CD4-positive, alpha-beta T cell treated with Interleukin-12 subunit alpha and Interleukin-12 subunit beta, for 1 hour (primary cell): ENCODE results near the gene ZNF618.

ENCODE experiments used
- DNase-seq: peaks from one replicate; pipeline ENCODE4 v3.0.0-alpha.2; 2020

ZNF618 gene

DNA sequence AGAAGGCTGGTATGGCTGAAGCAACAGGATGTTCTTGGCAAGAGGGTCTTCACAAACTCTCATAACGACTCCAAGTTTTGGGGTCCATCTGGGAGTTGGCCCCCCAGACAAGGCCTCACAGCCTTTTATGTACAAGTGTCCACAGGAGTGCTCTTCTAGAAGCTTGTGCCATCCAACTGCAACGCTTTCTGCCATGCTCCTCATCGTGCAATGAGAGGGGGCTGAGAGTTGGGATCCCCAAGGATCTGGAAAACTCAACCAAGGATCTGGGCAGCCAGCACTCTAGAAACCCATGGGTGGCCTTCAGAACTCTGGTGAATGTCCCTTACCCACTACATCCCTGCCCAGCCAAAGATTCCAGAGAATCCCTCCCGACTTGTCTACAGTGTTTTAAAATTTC lies 210.5 kb downstream of the ZNF618 start:
- DNase-seq = no peak

DNA sequence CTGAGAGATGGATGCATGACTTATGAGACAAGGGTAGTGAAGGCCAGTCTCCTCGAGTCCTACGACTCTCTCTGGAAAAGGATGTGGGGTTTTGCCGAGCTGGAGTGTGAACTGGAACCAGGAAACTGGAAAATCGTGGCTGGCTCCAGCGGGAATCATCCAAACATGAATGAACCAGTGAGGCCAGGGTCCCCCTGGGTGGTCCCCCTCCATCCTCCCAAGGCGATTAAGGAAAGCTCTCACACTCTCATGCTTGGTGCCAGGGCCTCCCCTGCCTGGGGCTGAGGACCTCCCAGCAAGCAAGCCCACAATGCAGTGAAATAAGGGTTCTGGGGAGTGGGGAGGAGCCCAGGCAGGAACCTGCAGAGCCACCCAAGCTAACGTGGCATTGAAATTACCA lies 211.6 kb downstream of the ZNF618 start:
- no peak for DNase-seq

DNA sequence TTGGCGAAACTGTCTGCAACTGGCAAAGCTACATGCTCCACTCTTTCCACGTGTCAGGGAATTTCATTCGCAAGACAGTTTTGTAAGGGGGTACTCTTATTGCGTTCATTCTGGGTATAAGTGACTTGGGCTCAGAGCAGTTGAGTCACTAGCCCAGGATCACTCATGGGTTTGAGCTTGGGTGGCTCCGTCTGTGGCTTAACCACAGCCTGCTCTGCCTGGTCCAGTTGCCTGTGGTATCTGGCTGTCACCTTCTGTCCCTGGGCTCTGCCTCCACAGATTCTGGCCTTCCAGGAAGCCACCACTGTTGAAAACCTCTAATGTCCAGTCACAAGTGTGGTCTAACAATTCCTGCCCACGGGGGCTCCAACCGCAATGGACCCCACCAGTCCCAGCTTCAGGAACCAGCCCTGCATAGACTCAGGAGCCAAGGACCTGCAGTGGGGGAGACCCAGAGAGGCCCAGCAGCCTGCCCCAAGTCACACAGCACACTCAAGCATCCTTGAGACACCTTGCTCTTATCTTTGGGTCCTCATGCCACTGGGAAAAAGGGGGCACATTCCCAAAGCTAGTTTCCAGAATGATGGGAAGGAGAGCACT lies 212.6 kb downstream of the ZNF618 start:
- no peak for DNase-seq

DNA sequence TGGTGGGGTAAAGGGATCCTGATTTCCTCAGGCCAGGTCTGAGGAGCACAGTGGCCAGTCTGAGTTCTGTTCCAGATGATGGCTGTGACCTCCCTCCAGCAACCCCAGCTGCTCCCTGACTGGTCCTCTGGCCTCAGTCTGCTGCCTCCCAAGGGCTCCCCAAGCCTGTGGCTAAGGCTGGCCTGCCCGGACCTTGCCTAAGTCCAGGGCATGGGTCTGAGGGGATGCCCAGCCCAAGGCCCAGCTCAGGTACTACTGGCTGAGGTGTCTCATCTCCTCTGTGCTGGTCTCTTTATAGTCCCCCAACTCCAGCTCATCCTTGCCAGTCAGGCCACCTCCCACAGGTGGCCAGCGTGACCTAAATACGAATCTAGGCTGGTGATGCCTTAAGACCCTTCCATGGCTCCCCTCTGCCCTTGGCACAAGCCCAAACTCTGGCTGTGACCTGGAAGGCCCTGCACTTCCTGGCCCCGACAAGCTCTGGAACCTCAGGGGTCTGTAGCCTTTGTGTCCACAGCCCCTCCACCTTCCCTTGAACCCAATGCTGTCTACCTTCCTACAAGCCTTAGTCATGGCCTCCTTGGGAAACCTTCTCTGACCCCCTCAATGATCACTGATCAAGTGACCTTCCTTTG lies 213.2 kb downstream of the ZNF618 start:
- no peak for DNase-seq

DNA sequence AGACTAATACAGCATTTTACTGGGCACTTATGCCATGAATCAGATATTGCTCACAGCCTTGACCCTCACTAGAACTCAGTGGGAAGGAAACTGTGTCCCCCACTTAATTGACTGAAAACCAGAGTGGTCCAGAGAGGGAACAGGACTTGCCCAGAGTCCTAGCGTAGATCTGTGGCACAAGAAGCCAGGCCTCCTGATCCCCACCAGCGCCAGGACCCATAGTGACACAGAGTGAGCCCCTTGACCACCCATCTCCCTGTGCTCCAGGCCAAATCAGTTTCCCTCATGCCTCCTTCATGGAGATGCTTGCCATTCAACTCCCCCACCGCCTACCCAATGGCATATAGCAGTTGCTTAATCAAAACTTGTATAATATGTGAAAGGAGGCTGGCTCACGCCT lies 214.7 kb downstream of the ZNF618 start:
- no peak for DNase-seq

DNA sequence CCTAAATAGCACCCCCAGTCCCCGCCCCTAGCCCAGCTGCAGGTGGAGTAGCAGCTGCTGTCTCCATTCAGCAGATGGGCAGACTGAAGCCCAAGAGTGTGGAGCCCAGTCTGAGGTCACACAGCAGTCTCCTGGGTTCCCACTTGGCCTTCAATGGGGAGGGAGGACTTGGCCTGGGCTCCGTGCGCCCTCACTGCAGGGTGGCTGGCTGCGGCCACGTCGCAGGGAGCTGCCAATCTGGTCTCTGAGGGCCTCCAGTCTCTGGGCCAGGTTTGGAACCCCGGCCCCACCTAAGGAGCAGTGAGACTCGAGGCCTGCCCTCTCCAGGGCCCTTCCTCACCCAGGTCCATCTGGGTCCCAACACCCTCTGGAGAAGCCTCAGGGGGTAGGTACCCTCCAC lies 215.6 kb downstream of the ZNF618 start:
- no peak for DNase-seq

DNA sequence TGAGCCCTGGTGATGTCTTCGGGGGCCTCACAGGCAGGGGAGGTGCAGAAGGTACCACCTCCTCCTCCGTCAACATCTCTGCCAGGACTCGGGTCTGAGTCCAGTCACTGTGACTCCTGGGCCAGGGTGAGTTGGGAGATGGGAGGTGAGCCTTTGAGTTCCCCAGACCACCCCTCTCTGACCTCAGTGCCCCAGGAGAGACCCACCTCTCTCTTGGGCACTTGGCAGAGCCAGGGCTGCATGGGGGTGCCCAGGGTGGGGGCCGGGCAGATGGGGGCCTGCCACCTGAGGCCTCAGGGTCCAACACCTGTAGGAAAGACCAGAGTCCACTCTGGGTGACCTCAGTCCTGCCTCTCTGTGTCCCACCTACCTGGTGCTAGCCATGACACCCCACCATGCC lies 216.2 kb downstream of the ZNF618 start:
- no peak for DNase-seq

DNA sequence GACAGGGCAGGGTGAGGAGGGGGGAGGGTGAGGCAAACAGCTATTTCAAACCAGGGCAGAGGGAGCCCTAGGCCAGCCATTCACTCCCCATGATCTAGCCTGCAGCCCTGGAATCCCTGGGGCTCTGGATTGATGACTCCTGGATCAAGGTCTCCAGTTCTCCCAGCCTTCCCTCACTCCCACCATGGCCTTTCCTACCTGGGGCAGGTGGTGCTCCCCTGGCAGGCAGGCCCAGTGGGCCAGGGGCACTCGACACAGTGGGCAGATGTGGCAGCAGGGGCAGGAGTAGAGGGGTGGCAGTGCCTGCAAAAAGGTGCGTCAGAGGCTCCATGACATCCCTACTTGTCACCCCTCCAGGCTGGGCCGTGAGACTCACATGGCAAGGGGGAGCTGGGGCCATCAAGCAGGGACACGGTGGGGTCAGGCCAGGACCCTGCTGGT lies 216.9 kb downstream of the ZNF618 start:
- DNase-seq = no peak

DNA sequence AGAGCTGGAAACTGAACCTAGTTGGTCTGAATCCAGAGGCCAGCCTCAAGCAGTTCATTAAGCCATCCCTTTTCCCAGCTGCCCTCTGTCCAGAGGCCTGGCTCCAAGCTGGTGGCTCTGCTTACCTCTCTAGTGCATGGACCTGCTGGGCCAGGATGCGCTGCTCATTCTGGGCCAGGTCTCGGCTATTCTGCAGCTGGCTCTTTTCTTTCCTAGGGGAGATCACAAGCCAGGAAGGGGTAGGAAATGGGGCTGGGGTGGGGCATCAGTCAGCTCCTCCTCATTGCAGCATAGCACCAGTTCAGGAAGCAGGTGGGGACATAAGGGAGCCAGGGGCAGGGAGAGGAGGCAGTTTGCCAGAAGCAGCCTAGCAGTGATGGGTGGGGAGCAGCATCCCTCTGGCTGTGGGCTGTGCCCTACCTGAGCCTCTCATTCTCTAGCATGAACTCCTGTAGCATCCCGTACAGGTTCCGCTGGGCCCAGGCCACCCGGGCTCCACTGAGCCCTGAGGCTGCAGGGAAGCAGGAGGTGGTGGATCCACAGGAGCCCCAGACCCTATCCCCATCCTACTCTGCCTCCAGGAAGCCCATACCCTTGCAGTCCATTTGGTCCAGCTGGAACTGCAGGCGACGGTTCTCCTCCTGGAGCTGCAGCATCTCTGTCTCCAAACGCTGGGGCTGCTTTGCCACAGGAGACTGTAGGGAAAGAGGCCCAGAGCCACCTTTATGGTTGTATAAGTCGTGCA lies 217.8 kb downstream of the ZNF618 start:
- no peak for DNase-seq

DNA sequence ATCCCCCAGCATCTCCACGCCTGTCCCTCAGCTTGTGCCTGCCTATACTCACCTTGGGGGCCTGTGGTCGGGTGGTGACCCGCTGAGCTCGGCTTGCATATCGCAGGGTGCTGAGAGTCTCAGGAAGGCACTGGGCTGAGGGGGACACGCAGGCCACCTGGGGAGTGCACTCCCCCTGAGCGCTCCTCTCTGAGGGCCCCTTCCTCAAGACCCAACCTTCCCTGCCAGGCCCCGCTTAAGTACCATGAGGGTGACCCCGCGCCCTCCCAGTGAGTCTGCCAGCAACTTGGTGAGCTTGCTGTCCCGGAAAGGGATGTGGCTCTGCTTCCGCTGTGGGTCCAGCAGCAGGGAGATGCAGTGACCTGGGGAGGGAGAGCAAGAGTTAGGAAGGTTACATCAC lies 218.9 kb downstream of the ZNF618 start:
- DNase-seq = no peak

DNA sequence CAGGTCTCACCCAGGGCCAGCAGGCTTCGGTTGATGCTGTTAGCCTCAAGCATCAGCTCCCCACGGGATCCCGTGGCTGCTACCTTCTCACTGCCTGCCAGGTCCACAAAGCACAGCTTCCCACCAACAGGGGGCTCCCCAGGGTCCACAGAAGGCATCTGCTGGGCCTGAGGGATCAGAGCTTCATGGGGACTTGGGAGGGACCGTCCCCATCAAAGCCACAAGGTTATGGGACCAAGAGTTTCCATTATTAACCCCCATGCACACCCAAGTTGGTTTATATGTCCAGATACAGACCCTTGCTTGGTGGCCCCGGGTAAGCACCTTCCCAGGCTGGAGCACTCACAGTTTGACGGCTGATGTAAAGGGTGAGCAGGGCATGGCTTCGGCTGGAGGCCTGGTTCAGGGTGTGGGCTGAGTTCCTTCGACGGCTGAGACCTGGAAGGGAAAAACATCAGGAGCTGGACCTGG lies 220.0 kb downstream of the ZNF618 start:
- DNase-seq = no peak

DNA sequence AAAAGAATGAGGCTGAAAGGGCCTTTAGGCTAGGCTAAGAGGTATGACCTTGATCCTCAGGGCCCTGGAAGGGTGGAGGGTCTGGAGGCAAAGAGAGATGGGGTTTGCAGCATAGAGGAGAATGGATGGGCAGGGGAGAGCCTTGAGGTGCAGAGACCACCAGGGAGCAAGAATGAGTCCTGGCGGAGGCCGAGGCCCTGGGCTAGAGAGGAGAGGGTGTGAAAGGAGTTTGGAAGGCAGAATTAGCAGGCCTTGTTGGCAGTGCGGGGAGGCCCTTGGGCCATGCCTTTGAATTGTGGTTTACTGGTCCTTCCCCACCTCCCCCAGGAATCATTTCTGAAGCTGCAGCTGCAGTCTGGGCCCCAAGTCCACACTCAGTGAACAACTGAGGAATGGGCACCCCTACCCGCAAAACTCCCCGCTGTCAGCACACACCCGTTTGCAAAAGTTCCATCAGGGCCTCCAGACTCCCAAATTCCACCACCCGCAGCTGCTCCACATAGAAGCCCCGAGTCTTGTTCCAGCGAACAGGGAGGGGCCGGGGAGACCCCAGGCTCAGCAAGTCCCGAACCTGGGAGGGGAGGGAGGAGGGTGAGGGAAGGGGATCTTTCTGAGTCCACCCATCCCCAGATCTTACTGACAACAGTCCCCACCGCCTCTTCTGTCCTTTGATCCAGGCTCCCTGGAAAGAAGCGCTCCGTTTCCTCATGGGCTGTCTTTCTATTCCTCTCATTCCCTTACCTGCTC lies 220.9 kb downstream of the ZNF618 start:
- DNase-seq = no peak

DNA sequence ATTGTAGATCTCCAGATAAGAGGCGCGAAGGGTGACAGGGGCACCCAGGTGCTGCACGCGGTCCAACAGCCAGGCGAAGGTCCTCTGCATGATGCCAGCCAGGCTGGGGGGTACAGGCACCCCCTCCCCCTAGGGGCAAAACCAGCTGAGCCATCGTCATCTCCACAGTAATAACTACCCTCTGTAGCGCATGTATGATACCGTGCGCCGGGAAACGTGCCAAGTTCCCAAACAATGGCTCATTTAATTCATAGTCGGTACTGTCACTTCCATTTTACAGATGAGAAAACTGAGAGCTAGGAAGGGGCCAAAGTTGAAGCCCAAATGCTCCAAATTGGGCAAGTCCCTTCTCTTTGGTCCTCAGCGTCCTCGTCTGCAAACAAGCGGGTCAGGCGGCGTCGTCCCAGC lies 221.5 kb downstream of the ZNF618 start:
- DNase-seq = no peak

DNA sequence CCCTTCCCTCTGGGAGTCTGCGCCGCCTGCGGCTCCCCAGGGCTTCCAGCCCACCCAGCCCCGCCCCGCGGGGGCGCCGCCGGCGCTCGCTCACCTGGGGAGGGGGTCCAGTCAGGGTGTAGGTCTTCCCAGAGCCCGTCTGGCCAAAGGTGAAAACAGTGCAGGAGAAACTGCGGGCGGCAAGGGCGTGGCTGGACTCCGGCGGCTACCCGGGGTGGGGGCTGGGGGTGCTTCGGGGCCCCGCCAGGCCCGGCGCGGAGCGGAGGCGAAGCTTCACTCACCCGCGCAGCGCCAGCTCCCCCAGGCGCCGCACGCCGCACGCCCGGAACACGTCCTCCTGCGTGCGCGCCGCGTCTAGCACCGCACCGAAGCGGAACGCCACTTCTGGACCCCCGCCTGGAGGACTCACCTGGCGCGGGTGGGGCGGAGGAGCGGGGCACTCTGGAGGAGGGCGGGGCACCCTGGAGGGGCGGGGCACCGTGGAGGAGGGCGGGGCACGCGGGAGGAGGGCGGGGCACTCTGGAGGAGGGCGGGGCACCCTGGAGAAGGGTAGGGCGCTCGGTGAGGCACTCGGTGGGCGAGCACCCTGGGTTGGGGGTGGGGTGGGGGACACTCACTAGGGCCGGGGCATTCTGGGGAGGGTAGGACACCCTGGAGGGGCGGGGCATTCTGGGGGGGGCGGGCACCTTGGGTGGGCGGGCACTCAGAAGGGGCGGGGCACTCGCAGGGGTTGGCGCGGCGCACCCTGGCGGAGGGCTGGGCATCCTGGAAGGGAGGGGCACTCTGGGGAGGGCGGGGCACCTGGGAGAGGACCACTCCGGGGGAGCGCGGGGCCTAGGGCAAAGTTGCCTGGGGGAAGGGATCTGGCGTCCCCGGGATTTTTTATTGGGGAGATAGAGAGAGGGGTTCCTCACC lies 222.2 kb downstream of the ZNF618 start:
- peak; percentile 9 for DNase-seq

DNA sequence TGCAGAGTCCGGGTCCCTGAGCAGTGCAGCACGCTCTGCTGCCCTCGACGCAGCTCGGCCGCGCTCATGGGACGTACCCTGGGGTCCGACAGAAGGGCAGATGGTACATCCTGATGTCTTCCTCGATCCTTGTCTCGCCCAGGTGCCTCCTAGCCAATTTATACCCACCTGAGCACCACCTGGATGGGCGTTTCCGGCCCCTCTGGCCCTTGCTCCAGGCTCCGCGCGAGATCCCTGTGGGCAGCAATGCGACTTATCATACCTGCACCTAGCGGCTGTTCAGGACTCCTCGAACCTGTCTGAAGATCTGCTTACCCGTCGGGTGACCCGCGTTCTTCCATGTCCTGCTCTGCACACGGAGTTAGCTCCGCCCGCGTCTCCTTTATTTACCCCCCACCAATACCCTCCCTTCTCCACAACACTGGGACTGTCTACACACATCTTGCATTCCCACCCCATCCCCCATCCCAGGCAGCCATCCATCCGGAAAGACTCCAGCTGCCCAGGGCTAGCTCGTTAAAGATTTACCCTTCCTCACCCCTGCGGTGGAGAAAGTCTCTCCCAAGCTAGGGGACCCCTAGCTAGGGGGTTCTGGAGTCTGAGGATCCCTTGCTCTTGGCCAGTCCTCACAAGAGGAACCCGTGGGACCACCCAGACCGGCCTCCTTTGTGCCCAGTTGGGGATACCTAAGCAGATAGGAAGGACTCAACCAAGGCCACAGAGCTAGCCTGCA lies 223.0 kb downstream of the ZNF618 start, which contains the start of gene KIF12:
KIF12 (minus strand) TSS at position 357 of the 733 bp plus-strand sequence; CDS start at position 341, 16 bp downstream.
- DNase-seq = no peak

DNA sequence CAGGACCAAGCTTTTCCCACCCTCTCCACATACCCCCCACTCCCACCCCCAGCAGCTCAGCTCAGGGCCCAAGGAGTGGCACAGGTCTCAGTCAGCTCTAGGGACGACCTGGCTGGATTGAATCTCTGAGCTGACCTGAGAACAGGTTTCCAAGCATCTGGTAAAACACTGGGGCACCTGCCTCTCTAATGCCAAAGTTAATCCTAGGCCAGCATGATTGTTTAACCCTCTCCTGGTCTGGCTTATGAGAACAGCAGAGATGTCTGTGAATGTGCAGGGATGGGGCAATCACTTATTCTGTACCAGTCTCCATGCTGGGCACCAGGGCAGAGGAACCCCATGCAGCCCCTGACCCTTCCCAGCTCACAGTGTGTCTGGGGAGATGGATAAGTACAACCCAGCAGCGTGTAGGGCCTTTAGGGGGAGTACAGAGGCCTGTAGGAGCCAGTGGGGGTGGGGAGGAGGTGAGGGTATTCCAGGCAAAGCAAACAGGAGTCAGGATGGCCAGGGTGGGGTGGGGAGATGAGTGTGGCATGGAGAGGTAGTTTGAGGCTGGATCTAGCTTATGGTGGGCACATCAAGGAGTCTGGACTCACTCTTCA lies 223.7 kb downstream of the ZNF618 start:
- no peak for DNase-seq

DNA sequence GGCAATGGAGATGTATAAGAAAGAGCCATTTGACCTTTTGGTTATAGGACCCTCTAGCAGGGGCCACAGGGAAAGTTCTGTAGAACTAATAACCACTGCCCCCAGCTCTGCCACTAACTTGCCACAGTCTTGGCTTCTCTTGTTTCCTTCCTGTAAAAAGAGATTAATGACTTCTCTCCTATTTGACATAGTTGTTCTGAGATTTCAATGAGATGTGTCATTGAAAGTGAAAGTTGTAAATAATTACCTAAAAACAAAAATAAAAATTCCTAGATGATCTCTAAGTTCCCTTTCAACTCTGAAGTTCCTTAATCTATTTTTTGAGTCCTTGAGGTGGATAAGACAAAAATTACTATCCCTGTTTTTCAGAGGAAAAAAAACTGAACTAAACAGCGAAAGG lies 224.4 kb downstream of the ZNF618 start:
- DNase-seq = no peak

DNA sequence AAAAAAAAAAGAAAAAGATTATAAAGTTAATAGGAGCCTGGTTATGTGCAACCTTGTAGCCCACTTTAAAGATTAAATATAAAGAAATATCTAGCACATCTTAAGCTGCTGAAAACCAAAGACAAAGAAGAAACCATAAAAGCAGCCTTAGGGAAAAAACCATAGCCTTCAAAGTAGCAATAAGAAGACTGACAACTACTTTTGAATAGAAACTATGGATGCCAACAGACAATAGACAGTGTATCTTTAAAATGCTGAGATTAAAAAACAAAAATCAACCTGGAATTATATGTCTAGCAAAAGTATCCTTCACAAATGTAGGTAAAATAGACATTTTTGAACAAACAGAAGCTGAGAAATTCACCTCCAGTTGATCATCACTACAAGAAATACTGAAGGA lies 226.4 kb downstream of the ZNF618 start:
- DNase-seq = no peak

DNA sequence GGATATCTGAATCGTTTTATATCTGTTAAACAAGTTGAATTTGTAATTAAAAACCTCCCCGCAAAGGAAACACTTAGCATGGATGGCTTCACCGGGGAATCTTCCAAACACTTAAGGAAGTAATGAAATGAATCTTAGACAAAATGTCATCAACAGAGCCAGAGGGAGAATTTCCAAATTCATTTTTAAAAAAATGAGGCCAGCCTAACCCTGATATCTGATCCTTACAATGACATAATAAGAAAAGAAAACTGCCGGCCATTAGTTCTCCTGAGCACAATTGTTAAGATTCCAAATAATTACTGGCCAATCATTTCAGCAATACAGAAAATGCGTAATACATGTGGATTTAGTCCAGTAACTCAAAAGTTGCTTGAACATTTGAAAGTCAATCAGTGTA lies 229.1 kb downstream of the ZNF618 start:
- no peak for DNase-seq
